Stimulated activated CD8-positive, alpha-beta memory T cell treated with anti-CD3 and anti-CD28 coated beads, Interleukin-12 subunit alpha, Interleukin-12 subunit beta, amount 100 ng/mL, for 4 hours (primary cell): ENCODE measurements around the gene NUP107.
"Not testable (repeated sequence)": the region's sequence is repeated elsewhere in the genome, so short reads cannot be mapped to it uniquely, and the experiment has no call there.

ENCODE experiments used
- DNase-seq: peaks from one replicate; pipeline ENCODE4 v3.0.0-alpha.2; 2020; ENCODE audit warnings: low read depth

Gene NUP107

GRCh38 chr12:68686595-68687521 is at the start of gene NUP107:
TSS of gene NUP107 (plus strand) at chr12:68686978. CDS start at chr12:68687066, 88 bp downstream.
- peak; percentile 93 for DNase-seq

DNA sequence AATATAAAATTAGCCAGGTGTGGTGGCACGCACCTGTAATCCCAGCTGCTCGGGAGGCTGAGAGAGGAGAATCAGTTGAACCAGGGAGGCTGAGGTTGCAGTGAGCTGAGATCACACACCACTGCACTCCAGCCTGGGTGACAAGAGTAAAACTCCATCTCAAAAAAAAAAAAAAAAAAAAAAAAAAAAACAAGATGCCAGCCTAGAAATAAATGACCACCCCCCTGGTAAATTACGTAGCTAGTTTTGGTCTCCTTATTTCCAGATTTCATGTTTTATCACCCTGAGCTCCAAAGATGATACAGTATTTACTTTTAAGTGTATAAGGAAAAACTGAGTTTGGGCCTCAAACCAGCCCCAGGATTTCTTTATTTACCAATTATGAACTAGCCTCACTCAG is 49.3 kb upstream of the NUP107 start:
- not testable (repeated sequence) for DNase-seq

- DNase-seq = no peak
These were observed 48.6 kb upstream of the NUP107 start for GRCh38 chr12:68638171-68638570.

GRCh38 chr12:68638721-68639395 is 47.9 kb upstream of the NUP107 start:
- DNase-seq = no peak

- no peak for DNase-seq
These were observed 47.4 kb upstream of the NUP107 start for GRCh38 chr12:68639396-68639767.

GRCh38 chr12:68641138-68641537 is 45.6 kb upstream of the NUP107 start:
- peak; percentile 22 for DNase-seq

DNA sequence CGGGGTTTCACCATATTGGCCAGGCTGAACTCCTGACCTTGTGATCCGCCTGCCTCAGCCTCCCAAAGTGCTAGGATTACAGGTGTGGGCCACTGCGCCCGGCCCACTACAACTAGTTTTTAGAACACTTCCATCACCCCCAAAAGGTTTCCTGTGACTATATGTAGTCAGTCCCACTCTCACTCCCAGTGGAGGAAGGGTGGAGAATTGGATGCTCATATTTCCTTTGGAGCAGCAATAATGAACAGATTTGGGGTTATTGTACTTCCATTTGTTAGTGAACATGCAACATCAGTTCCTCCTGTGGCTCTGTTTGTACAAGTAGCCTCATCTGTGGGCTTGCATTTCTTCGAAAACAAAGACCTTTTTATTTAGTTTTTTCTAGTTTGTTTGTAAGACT is 40.3 kb upstream of the NUP107 start:
- no peak for DNase-seq

- DNase-seq = no peak
These were observed 39.3 kb upstream of the NUP107 start for GRCh38 chr12:68647507-68647906.

- no peak for DNase-seq
These were observed 38.6 kb upstream of the NUP107 start for GRCh38 chr12:68648179-68648578.

- no peak for DNase-seq
These were observed 21.7 kb upstream of the NUP107 start for GRCh38 chr12:68665016-68665569.

GRCh38 chr12:68667291-68667690 is 19.5 kb upstream of the NUP107 start:
- DNase-seq = no peak

DNA sequence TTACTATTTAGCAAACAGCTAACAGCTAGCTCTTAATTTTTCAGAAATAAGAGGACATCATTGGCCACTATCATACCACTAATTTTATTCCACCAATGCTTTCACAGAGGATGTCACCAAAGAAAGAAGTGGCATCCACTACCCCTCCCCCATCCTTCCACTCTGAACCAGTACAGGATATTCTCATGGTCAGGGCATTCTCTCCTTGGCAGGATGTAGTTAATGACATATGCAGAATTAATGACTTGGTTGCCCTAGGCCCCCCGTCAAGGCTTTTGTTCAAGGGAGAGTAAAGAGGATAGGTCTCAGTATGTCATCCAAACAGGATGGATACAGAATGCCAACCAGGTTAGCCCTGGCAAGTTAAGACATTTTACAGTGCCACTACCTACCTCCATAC is 18.9 kb upstream of the NUP107 start:
- DNase-seq = no peak

- no peak for DNase-seq
These were observed 15.6 kb upstream of the NUP107 start for GRCh38 chr12:68671179-68671578.

GRCh38 chr12:68673788-68674187 is 13.0 kb upstream of the NUP107 start:
- no peak for DNase-seq

DNA sequence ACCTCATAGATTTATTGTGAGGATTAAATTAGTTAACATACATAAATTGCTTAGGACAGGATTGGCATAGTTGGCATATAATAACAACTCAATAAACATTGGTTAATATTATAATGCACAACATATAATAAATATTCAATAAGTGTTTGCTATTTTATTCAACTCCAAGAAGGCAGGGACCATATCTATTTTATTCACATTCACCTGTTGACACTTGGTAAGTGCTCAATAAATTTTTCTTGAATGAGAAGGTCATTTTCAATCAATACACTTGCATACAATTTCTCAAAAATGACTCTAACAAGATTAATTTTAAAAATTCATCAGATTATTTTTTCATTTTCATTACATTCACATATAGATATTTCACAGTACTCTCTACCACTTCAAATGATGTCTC is 12.4 kb upstream of the NUP107 start:
- no peak for DNase-seq

DNA sequence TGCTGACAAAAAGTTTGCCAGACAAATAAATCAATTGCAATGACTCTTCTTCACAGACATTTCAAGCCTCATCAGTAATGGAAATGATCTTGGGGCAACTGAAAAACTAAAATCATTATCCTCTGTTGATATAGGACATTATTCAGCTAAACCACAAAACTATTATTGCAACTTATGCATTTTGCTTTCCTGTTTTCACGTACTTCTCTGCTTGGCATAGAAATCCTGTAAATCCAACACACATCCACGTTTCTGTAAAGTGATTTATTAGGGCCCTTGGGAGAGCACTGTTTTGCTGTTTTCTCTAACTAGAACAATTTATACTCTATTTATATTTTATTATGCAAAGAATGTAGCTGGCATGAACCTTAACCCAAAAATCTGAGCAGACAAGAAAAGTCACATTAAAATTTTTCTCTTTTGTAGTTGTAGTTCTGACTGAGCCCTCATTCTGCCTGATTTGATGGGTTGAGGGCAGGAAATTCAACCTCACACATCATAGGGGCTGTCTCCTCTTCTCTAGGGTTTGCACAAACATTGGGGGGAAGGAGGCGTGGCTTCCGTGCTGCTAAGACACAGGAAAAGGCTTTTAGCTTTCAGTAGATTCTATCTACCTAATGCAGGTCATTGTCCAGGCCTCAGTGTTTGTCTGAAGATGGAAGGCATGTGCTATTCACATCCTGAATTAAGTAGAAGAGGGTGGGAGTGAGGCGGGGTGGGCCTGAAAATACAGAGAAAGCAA is 11.5 kb upstream of the NUP107 start:
- peak; percentile 32 for DNase-seq

GRCh38 chr12:68676854-68677253 is 9.9 kb upstream of the NUP107 start:
- DNase-seq = not testable (repeated sequence)

GRCh38 chr12:68686262-68686594 is 550 bp upstream of the NUP107 start:
- no peak for DNase-seq

GRCh38 chr12:68695454-68695853 is 8.7 kb downstream of the NUP107 start:
- DNase-seq = no peak

GRCh38 chr12:68699486-68699885 is 12.7 kb downstream of the NUP107 start:
- no peak for DNase-seq

DNA sequence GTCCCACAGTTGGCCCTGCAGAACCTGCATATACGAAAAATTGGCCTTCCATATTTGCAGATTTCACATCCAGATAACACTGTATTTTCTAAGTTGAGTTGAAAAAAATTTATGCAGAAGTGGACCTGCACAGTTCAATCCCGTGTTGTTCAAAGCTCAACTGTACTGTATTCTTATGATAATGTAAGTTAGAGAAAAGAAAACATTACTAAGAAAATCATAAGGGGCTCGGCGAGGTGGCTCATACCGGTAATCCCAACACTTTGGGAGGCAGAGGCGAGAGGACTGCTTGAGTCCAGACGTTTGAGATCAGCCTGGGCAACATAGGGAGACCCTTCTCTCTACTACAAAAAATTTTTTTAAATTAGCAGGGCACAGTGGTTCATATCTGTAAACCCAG is 41.0 kb downstream of the NUP107 start:
- DNase-seq = no peak

DNA sequence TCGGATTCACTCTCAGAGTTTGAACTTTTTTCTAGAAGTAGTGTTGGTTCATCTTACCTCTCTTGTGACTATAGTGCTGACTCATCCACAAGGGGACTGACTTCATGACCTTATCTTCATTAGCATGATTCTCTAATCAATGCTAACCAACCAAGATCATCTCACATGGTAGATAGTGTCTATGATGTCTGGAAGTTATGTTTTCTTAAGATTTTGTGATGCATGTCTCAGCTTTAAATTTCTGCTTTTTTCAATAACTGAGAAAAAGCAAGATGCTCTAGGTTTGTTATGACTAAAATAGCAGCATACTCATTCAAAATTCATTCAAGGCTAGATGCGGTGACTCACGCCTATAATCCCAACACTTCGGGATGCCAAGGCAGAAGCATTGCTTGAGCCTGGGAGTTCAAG is 46.9 kb downstream of the NUP107 start:
- DNase-seq = no peak
